H1 (cell line): Measurements from ENCODE around the gene VDR. TPM values are rescaled to one million over a fixed set of nuclear protein-coding genes. Genes with fewer than 3 reads are reported as not detected.

ENCODE experiments used
- BACH1 ChIP-seq: IDR thresholded peaks from 2 replicates; pipeline ENCODE4 v1.6.1; 2012; ENCODE audit warnings: low read length, improper control_type of control experiment
- BCL11A ChIP-seq, 2 experiments: IDR thresholded peaks; one replicate each; pipeline ENCODE4 v1.6.1; 2011; ENCODE audit warnings: low read depth in 2 of 2, low read length in 2 of 2, mild to moderate bottlenecking in 2 of 2
- CHD1 ChIP-seq: IDR thresholded peaks from 2 replicates; pipeline ENCODE4 v1.6.1; 2012; ENCODE audit warnings: low read depth, low read length, improper control_type of control experiment
- RFX5 ChIP-seq: IDR thresholded peaks from 2 replicates; pipeline ENCODE4 v1.6.1; 2011; ENCODE audit warnings: low read depth, low read length, improper control_type of control experiment, borderline replicate concordance
- SP2 ChIP-seq: IDR thresholded peaks from 2 replicates; pipeline ENCODE4 v1.6.1; 2012; ENCODE audit warnings: mild to moderate bottlenecking, low read length, inconsistent platforms
- polyA plus RNA-seq, 7 experiments: library from polyadenylated mRNA; depleted of rRNA in 3 of 7; stranded (reverse) in 5 of 7; unstranded in 2 of 7; fragments of >200 nt in 5 of 7; fragments of 200-250 nt in 2 of 7; gene quantifications; 1 replicate in 5 of 7; 2 replicates in 1 of 7; 4 replicates in 1 of 7; pipeline versions ENCODE4 v1.2.1 to v1.2.3, GENCODE V29; 2011 to 2013; ENCODE audit warnings: missing spikeins in 2 of 7, mixed read lengths in 2 of 7
- total RNA-seq: library from RNA; stranded (reverse); fragmentation: NEBNext Ultra II Directional; extraction: Animal tissue kit (Norgen Biotek cat#: 25700); gene quantifications from 2 replicates; pipeline ENCODE4 v1.2.1, GENCODE V29; 2021
- TF ChIP-seq, protein P1 (sequence below): fragments of 300-600 bp; sonication (generic); IDR thresholded peaks from 2 replicates; pipeline ENCODE4 v1.7.1; 2012; ENCODE audit warnings: low read length, moderate library complexity, mild to moderate bottlenecking, inconsistent platforms; ENCODE audit not compliant: insufficient replicate concordance
- TF ChIP-seq, protein P2 (sequence below), 3 experiments: IDR thresholded peaks; 1 replicate in 2 of 3; 2 replicates in 1 of 3; pipeline versions ENCODE4 v1.5.1 to v1.6.1; 2011; ENCODE audit warnings: low read length in 3 of 3, mild to moderate bottlenecking in 3 of 3, inconsistent platforms in 2 of 3, low read depth in 1 of 3, moderate library complexity in 1 of 3; ENCODE audit not compliant: insufficient read depth in 1 of 3; ENCODE audit errors: control extremely low read depth in 1 of 3
- TF ChIP-seq, protein P3 (sequence below): IDR thresholded peaks from 2 replicates; pipeline ENCODE4 v1.6.1; 2012; ENCODE audit warnings: inconsistent platforms

VDR gene
- total and polyA plus RNA-seq, 2 of the 8 experiments (the other 6 are each of a cell fraction or from before 2014, with no cell fraction given) = 0.44 to 0.65 TPM

DNA sequence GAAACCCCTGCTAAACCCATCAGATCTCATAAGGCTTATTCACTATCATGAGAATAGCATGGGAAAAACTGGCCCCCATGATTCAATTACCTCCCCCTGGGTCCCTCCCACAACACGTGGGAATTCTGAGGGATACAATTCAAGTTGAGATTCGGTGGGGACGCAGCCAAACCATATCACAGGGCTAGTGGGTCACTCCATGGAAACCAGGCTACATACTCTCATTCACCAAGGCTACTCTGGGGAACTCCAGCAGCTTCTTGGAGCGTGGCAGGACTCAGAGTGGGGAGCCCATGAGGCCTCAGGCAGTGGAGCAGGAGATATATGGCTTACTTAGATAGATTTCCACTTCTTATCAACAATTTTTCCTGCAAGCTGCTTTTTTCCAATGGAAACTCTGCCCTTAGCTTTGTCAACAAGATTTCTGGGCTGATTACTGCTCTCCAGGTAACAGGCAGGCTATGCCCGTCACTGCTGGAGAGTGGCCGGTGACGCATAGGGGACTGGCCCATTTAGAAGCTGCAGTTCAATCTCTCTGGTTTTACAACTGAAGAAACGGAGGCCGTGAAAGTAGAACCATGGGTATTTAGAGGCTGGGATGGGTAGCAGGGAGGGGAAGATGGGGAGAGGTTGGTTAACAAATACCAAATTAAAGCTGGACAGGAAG lies 16.5 kb downstream of the VDR start (continued):
- TF ChIP-seq, protein P1, sequence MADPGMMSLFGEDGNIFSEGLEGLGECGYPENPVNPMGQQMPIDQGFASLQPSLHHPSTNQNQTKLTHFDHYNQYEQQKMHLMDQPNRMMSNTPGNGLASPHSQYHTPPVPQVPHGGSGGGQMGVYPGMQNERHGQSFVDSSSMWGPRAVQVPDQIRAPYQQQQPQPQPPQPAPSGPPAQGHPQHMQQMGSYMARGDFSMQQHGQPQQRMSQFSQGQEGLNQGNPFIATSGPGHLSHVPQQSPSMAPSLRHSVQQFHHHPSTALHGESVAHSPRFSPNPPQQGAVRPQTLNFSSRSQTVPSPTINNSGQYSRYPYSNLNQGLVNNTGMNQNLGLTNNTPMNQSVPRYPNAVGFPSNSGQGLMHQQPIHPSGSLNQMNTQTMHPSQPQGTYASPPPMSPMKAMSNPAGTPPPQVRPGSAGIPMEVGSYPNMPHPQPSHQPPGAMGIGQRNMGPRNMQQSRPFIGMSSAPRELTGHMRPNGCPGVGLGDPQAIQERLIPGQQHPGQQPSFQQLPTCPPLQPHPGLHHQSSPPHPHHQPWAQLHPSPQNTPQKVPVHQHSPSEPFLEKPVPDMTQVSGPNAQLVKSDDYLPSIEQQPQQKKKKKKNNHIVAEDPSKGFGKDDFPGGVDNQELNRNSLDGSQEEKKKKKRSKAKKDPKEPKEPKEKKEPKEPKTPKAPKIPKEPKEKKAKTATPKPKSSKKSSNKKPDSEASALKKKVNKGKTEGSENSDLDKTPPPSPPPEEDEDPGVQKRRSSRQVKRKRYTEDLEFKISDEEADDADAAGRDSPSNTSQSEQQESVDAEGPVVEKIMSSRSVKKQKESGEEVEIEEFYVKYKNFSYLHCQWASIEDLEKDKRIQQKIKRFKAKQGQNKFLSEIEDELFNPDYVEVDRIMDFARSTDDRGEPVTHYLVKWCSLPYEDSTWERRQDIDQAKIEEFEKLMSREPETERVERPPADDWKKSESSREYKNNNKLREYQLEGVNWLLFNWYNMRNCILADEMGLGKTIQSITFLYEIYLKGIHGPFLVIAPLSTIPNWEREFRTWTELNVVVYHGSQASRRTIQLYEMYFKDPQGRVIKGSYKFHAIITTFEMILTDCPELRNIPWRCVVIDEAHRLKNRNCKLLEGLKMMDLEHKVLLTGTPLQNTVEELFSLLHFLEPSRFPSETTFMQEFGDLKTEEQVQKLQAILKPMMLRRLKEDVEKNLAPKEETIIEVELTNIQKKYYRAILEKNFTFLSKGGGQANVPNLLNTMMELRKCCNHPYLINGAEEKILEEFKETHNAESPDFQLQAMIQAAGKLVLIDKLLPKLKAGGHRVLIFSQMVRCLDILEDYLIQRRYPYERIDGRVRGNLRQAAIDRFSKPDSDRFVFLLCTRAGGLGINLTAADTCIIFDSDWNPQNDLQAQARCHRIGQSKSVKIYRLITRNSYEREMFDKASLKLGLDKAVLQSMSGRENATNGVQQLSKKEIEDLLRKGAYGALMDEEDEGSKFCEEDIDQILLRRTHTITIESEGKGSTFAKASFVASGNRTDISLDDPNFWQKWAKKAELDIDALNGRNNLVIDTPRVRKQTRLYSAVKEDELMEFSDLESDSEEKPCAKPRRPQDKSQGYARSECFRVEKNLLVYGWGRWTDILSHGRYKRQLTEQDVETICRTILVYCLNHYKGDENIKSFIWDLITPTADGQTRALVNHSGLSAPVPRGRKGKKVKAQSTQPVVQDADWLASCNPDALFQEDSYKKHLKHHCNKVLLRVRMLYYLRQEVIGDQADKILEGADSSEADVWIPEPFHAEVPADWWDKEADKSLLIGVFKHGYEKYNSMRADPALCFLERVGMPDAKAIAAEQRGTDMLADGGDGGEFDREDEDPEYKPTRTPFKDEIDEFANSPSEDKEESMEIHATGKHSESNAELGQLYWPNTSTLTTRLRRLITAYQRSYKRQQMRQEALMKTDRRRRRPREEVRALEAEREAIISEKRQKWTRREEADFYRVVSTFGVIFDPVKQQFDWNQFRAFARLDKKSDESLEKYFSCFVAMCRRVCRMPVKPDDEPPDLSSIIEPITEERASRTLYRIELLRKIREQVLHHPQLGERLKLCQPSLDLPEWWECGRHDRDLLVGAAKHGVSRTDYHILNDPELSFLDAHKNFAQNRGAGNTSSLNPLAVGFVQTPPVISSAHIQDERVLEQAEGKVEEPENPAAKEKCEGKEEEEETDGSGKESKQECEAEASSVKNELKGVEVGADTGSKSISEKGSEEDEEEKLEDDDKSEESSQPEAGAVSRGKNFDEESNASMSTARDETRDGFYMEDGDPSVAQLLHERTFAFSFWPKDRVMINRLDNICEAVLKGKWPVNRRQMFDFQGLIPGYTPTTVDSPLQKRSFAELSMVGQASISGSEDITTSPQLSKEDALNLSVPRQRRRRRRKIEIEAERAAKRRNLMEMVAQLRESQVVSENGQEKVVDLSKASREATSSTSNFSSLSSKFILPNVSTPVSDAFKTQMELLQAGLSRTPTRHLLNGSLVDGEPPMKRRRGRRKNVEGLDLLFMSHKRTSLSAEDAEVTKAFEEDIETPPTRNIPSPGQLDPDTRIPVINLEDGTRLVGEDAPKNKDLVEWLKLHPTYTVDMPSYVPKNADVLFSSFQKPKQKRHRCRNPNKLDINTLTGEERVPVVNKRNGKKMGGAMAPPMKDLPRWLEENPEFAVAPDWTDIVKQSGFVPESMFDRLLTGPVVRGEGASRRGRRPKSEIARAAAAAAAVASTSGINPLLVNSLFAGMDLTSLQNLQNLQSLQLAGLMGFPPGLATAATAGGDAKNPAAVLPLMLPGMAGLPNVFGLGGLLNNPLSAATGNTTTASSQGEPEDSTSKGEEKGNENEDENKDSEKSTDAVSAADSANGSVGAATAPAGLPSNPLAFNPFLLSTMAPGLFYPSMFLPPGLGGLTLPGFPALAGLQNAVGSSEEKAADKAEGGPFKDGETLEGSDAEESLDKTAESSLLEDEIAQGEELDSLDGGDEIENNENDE = no peak
- TF ChIP-seq SP2 (no peak), CHD1 (no peak), RFX5 (no peak), BACH1 (no peak), BCL11A (IDR thresholded peaks at IDR 0.05; ENCODE audit: low read depth in 2 of 2, low read length in 2 of 2) (no peak)
- TF ChIP-seq, protein P2, sequence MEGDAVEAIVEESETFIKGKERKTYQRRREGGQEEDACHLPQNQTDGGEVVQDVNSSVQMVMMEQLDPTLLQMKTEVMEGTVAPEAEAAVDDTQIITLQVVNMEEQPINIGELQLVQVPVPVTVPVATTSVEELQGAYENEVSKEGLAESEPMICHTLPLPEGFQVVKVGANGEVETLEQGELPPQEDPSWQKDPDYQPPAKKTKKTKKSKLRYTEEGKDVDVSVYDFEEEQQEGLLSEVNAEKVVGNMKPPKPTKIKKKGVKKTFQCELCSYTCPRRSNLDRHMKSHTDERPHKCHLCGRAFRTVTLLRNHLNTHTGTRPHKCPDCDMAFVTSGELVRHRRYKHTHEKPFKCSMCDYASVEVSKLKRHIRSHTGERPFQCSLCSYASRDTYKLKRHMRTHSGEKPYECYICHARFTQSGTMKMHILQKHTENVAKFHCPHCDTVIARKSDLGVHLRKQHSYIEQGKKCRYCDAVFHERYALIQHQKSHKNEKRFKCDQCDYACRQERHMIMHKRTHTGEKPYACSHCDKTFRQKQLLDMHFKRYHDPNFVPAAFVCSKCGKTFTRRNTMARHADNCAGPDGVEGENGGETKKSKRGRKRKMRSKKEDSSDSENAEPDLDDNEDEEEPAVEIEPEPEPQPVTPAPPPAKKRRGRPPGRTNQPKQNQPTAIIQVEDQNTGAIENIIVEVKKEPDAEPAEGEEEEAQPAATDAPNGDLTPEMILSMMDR (IDR thresholded peaks at IDR 0.05; ENCODE audit: control extremely low read depth in 1 of 3, insufficient read depth in 1 of 3, low read depth in 1 of 3, low read length in 3 of 3) = no peak
- TF ChIP-seq, protein P3, sequence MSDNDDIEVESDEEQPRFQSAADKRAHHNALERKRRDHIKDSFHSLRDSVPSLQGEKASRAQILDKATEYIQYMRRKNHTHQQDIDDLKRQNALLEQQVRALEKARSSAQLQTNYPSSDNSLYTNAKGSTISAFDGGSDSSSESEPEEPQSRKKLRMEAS = no peak
- TF ChIP-seq, all 59 proteins: peak for 0
